Fibroblast of mammary gland (primary cell): ENCODE results near the gene PRF1.
A peak's percentile ranks its signal among the peaks of the same experiment; 100 is the strongest.

Source experiments
- DNase-seq: peaks from one replicate; pipeline ENCODE4 v3.0.0-alpha.2; 2010; ENCODE audit warnings: low read depth
- H3K4me3 ChIP-seq: 2 replicates; pipeline ENCODE4 v1.5.1; 2011; ENCODE audit warnings: low read depth, mild to moderate bottlenecking, low read length, moderate library complexity; ENCODE audit not compliant: control insufficient read depth
- CTCF ChIP-seq: conservative IDR thresholded peaks from 2 replicates; pipeline ENCODE4 v1.5.1; 2011; ENCODE audit warnings: low read depth, low read length, inconsistent platforms; ENCODE audit not compliant: control insufficient read depth, insufficient read depth

PRF1 gene

GRCh38 chr10:70588859-70589570, 13.5 kb downstream of the PRF1 start:
- no peak for TF ChIP-seq CTCF
- no peak for DNase-seq
- H3K4me3 ChIP-seq: no peak overlapping the region

GRCh38 chr10:70588255-70588654, 14.3 kb downstream of the PRF1 start:
- DNase-seq: no peak
- TF ChIP-seq CTCF: no peak
- H3K4me3 ChIP-seq: no peak overlapping the region

GRCh38 chr10:70587045-70587658, 15.4 kb downstream of the PRF1 start:
- TF ChIP-seq CTCF: no peak
- no peak overlapping the region for H3K4me3 ChIP-seq
- no peak for DNase-seq

- no peak for DNase-seq
- no peak overlapping the region for H3K4me3 ChIP-seq
- no peak for TF ChIP-seq CTCF
Measured at GRCh38 chr10:70586348-70586930, 16.1 kb downstream of the PRF1 start.

- no peak for DNase-seq
- no peak for TF ChIP-seq CTCF
Measured at GRCh38 chr10:70585578-70586169, 16.9 kb downstream of the PRF1 start.

GRCh38 chr10:70584909-70585544, 17.5 kb downstream of the PRF1 start:
- no peak for TF ChIP-seq CTCF
- peak; percentile 21 for DNase-seq
- H3K4me3 ChIP-seq: no peak overlapping the region

More at GRCh38 chr10:70585578-70586169, 16.9 kb downstream of the PRF1 start:
- H3K4me3 ChIP-seq: no peak overlapping the region
